Measurements from ENCODE around the gene MORN1.

MORN1 gene

GRCh38 chr1:2356401-2356800 is 35.0 kb downstream of the MORN1 start:
- no peak overlapping the region for H3K27ac ChIP-seq
- ChIA-PET POLR2A (ENCODE audit: low non-redundant PET) (no interaction called here), CTCF (no interaction called here)
- DNase-seq (ENCODE audit: low spot score), result no peak
- TF ChIP-seq, protein P1, sequence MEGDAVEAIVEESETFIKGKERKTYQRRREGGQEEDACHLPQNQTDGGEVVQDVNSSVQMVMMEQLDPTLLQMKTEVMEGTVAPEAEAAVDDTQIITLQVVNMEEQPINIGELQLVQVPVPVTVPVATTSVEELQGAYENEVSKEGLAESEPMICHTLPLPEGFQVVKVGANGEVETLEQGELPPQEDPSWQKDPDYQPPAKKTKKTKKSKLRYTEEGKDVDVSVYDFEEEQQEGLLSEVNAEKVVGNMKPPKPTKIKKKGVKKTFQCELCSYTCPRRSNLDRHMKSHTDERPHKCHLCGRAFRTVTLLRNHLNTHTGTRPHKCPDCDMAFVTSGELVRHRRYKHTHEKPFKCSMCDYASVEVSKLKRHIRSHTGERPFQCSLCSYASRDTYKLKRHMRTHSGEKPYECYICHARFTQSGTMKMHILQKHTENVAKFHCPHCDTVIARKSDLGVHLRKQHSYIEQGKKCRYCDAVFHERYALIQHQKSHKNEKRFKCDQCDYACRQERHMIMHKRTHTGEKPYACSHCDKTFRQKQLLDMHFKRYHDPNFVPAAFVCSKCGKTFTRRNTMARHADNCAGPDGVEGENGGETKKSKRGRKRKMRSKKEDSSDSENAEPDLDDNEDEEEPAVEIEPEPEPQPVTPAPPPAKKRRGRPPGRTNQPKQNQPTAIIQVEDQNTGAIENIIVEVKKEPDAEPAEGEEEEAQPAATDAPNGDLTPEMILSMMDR (conservative IDR thresholded peaks at IDR 0.05; ENCODE audit: low read depth), result no peak

GRCh38 chr1:2355373-2356261 is 35.7 kb downstream of the MORN1 start:
- H3K27ac ChIP-seq, result no peak overlapping the region
- ChIA-PET CTCF (no interaction called here), POLR2A (ENCODE audit: low non-redundant PET) (no interaction called here)
- TF ChIP-seq, protein P1 (conservative IDR thresholded peaks at IDR 0.05; ENCODE audit: low read depth), result no peak
- no peak for DNase-seq (ENCODE audit: low spot score)

GRCh38 chr1:2354511-2355372 is 36.6 kb downstream of the MORN1 start:
- POLR2A ChIA-PET (ENCODE audit: low non-redundant PET), result no interaction called here
- CTCF ChIA-PET, result no interaction called here
- DNase-seq (ENCODE audit: low spot score), result no peak

DNA sequence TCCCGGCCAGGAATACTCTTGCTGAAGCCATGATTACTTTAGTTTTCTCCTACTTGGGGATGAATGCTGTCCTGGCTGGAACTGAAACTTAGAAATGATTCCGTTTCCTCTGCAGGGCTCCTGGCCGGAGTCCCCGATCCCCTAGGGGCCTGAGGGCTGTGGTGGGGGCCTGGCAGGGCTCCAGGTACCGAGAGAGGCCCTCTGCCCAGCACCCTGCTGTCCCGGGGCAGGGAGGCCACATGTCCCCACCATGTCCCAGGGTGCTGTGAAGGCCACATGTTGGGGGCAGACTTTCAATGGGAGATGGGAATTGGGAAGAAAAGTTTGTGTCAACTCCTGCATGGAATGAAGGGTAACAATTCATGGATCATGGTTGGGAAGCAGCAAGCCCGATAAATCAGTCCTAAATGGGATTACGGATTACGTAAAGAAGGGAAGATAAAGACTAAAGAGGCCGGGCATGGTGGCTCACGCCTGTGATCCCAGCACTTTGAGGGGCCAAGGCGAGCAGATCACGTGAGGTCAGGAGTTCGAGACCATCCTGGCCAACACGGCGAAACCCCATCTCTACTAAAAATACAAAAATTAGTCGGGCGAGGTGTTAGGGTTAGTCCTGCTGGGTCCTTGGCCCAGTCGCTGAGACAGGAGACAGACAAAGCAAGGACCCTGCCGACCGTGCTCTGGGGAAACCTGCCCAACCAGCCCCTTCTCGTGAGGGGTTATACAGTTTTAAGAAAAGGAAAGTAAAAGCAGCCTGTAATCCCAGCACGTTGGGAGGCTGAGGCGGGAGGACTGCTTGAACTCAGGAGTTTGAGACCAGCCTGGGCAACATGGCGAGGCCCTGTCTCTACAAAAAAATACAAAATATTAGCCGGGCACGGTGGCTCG is 37.6 kb downstream of the MORN1 start:
- TF ChIP-seq, protein P1 (conservative IDR thresholded peaks at IDR 0.05; ENCODE audit: low read depth), result no peak
- no peak overlapping the region for H3K27ac ChIP-seq
- POLR2A ChIA-PET (ENCODE audit: low non-redundant PET), result no interaction called here
- DNase-seq (ENCODE audit: low spot score), result no peak
- CTCF ChIA-PET, result no interaction called here

More at GRCh38 chr1:2354511-2355372, 36.6 kb downstream of the MORN1 start:
- TF ChIP-seq, protein P1 (conservative IDR thresholded peaks at IDR 0.05; ENCODE audit: low read depth), result no peak
- no peak overlapping the region for H3K27ac ChIP-seq

- DNase-seq (ENCODE audit: low spot score), result no peak
- no peak overlapping the region for H3K27ac ChIP-seq
- ChIA-PET CTCF (interaction anchor here (0.7 to 1.1 kb wide), 2 partner anchors 29 to 204 kb away, joined by 3 to 4 read pairs; no protein-coding TSS in a partner anchor), POLR2A (ENCODE audit: low non-redundant PET) (no interaction called here)
- TF ChIP-seq, protein P1 (conservative IDR thresholded peaks at IDR 0.05; ENCODE audit: low read depth), result no peak
Measured at GRCh38 chr1:2352897-2353550, 38.3 kb downstream of the MORN1 start.

Data from RWPE1 (cell line).